Medulla oblongata (tissue), 1 donor: ENCODE measurements around the gene RPL23.
"Not testable (repeated sequence)": the region's sequence is repeated elsewhere in the genome, so short reads cannot be mapped to it uniquely, and the experiment has no call there.

ENCODE experiments used
- DNase-seq: peaks from one replicate; pipeline ENCODE4 v3.0.0-alpha.2; 2015; ENCODE audit errors: extremely low spot score

The RPL23 gene

GRCh38 chr17:38867968-38868816, 14.7 kb upstream of the RPL23 start:
- DNase-seq = peak; percentile 49

- peak; percentile 72 for DNase-seq
These were observed 13.9 kb upstream of the RPL23 start for GRCh38 chr17:38867179-38867967.

DNA sequence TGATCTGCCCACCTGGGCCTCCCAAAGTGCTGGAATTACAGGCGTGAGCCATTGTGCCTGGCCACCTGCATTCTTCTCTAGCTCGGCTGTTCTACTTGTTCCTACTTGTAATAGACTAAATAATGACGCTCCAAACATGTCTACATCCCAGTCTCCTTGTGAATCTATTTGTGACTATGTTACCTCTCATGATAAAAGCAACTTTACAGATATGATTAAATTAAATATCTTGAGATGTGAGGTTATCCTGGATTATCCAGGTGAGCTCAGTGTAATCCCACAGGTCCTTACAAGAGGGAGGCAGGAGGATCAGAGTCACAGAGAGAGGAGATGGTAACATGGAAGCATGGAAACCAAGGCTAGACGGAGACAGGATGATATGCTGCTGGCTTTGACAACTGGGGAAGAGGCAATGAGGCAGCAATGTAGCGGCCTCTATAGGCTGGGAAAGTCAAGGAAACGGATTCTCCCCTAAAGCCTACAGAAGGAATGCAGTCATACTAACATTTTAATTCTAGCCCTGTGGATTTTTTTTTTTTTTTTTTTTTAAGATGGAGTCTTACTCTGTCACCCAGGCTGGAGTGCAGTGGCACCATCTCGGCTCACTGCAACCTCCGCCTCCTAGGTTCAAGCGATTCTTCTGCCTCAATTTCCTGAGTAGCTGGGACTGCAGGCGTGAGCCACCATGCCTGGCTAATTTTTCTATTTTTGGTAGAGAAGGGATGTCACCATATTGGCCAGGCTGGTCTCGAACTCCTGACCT, 11.3 kb upstream of the RPL23 start:
- DNase-seq = no peak

DNA sequence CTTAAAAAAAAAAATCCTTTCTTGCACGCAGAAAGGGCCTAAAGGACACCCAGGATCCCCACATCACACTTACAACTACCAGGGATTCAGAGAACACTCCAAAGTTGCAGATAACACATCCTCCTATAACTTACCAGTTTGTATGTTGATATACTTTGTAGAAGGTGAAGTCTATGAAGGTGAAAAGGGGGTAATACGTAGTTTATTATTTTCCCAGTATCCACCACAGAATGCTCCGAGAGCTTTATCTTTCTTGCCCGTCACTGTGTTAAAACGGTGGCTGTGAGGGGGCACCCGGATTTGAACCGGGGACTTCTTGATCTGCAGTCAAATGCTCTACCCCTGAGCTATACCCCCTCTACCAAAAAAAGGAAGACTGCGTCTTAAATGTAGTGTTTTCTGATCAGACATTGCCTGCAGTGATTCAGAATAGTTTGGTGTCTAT, 7.9 kb upstream of the RPL23 start:
- DNase-seq = no peak

- DNase-seq = no peak
These were observed 3.8 kb upstream of the RPL23 start for GRCh38 chr17:38857271-38857670.

- DNase-seq = not testable (repeated sequence)
These were observed 1.7 kb upstream of the RPL23 start for GRCh38 chr17:38855101-38855714.

GRCh38 chr17:38852771-38853291, 690 bp downstream of the RPL23 start:
- no peak for DNase-seq

- DNase-seq = no peak
These were observed 2.1 kb downstream of the RPL23 start for GRCh38 chr17:38851434-38851833.

- DNase-seq = no peak
These were observed 3.1 kb downstream of the RPL23 start for GRCh38 chr17:38850374-38850773.

GRCh38 chr17:38848939-38849605, 4.4 kb downstream of the RPL23 start:
- no peak for DNase-seq

- DNase-seq = no peak
These were observed 5.0 kb downstream of the RPL23 start for GRCh38 chr17:38848557-38848891.

GRCh38 chr17:38844261-38844757, 9.2 kb downstream of the RPL23 start:
- DNase-seq = no peak

DNA sequence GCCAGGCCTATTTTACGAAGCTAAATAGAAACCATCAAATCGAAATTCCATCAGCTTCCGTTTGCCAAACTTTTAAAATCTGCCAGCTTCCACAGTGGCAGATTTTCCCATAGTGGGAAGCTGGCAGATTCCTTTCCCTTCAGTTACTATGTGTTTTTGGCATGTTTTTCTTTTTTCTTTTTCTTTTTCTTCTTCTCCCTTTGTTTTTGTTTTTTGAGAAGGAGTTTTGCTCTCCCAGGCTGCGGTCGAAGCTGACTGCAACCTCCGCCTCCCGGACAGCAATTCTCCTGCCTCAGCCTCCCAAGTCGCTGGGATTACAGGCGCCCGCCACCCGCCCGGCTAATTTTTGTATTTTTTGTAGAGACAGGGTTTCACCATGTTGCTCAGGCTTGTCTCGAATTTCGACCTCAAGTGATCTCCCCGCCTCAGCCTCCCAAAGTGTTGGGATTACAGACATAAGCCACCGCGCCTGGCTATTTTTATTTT, 27.7 kb downstream of the RPL23 start:
- DNase-seq = no peak

DNA sequence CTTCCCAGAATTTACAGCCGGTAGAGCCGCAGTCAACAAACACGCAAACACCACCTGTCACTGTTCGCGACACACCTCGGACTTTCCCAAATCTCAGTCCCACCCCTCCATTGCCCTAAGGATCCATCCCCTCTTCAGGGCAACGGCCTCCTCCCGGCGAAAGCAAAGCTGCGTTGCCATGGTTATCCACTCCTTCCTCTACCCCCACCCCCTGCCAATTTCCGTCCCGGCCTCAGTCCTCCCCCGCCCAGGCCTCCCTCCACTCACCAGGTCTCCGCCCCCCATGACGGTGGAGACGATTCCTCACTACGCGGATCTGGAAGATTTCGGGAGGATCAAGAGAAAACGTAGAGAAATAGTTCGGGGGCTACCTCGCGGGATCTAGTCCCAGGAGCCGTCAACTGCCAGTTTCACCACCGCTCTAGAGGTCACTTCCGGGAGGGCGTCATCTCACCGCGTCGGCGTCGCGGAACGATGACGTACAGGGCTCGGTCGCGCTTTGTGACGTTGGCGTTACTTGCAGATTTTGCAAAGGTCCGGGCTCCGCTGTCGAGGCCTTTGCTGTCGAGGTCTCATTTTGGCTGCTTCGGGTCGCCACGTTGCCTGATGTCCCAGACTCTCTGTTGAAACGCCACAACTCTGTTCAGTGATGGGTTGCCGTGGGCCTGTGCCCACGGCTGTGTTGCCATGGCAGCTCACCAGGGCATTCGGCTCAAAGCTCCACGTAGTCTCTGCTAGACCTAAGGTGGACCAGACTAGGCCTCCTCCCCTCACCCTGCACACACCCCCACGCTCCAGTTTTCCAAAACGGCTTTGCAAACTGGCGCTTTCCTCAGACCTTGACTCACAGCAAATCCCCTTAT, 28.4 kb downstream of the RPL23 start, which contains the start of gene CWC25:
Gene CWC25, minus strand, starts transcription at position 423 of the 863 bp plus-strand sequence. Its CDS starts 138 bp downstream, at position 285.
- peak; percentile 95 for DNase-seq

DNA sequence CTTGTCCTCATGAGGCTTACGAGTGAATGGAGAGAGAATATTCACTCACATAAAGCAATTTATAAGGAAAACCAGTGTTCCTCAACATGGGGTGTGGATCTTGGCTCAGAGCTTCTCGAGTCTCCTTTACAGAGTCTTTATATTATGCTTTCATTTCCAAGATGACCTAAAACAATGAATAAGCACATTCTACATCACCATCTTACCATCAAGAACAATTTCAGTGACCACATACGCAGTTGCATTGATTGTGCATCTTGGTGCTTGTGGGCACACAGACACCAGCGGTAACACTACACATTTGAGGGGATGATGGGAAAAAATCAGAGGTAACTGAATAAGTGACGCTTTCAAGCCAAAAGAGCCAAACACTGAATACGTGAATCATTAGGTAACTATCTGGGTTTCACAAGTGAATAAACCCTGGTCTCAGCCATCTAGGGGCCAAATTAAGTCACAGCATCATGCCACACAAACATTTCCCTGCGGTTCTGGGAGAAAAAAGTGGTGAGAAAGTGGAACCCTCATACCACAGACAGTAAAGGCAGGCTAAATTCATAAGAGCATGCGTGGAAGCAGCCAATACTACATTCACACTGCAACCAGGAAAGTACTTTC, 37.8 kb downstream of the RPL23 start:
- no peak for DNase-seq

DNA sequence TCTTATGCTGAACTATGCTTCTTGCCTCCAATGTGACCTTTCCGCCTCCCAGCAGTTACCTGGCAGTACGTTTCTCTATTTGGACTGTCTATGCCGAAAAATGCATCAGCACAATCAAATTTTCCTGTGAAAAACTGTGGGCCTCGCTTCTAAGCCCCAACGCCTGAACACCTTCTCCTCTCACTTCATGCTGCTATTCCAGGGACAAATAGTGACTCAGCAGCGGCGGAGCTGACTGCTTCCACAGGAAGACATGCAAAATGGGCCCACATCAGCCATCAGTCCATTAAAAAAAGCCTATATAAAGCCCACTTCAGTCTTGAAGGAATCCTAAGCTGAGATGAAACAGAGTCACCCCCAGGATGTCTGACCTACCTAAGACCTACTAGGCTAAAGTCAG, 43.7 kb downstream of the RPL23 start:
- DNase-seq = no peak

DNA sequence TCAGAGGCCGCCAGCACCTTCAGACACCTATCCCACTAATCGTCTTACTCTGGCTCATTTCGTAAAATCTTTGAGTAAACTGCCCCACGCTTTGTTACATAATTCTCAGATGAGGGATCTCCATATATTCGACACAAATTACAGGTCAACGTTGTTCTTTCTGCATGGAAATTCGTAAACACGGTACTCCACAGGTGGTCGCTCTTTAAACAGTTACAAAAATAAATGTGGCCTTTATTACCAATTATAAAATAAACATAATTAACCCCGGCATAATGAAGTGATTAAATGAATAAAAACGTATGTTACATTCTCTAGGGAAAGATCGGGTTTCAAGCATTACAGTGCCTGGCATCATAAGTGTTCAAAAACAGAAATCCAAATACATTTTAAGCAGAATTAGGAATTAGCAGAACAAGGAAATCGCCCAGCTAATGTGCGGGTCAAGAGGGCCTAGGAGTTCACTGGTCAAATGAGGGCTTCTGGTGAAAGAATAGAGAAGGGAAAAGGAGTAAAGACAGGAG, 53.2 kb downstream of the RPL23 start:
- no peak for DNase-seq

- peak; percentile 96 for DNase-seq
These were observed 53.9 kb downstream of the RPL23 start, which contains the start of gene PIP4K2B for GRCh38 chr17:38799501-38800236. Gene PIP4K2B, minus strand, starts transcription at chr17:38799556. Its CDS starts 132 bp downstream, at chr17:38799424.
